Measurements from ENCODE around the gene GPATCH11.

DNA sequence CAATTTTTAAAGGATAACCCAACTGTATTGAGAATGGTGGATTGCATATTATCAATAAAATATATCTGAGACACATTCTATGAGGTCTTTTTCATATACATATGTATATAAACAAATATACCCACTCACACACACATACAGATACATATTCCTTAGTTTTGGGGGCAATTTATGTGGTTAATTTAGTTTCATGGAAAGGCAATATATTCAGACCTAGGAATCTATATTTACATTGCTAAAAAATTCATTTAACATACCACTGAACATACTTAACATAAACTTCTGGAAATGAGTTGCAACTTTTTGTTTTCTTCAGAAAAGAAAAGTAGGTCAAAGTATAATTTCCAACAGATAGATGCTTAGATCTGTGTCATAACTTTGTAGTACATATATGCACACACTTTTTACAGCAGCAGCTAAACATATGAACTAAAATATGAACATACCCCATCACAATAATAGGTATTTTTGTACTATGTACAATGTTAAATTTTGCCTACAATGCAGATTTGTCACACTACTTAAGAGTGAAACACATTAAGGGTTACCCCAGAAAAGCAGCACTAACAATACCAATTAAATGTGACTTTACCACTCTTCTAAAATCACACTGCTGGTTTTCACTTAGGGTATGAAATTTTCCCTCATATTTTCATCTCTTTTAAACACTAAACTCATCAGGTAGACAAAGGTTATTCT is 23.2 kb upstream of the GPATCH11 start:
- no peak for TF ChIP-seq RAD21 (IDR thresholded peaks at IDR 0.05)
- TF ChIP-seq, protein P1, sequence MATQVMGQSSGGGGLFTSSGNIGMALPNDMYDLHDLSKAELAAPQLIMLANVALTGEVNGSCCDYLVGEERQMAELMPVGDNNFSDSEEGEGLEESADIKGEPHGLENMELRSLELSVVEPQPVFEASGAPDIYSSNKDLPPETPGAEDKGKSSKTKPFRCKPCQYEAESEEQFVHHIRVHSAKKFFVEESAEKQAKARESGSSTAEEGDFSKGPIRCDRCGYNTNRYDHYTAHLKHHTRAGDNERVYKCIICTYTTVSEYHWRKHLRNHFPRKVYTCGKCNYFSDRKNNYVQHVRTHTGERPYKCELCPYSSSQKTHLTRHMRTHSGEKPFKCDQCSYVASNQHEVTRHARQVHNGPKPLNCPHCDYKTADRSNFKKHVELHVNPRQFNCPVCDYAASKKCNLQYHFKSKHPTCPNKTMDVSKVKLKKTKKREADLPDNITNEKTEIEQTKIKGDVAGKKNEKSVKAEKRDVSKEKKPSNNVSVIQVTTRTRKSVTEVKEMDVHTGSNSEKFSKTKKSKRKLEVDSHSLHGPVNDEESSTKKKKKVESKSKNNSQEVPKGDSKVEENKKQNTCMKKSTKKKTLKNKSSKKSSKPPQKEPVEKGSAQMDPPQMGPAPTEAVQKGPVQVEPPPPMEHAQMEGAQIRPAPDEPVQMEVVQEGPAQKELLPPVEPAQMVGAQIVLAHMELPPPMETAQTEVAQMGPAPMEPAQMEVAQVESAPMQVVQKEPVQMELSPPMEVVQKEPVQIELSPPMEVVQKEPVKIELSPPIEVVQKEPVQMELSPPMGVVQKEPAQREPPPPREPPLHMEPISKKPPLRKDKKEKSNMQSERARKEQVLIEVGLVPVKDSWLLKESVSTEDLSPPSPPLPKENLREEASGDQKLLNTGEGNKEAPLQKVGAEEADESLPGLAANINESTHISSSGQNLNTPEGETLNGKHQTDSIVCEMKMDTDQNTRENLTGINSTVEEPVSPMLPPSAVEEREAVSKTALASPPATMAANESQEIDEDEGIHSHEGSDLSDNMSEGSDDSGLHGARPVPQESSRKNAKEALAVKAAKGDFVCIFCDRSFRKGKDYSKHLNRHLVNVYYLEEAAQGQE (IDR thresholded peaks at IDR 0.05) = no peak
